COLO668 (cell line): ENCODE data around the gene TMEM203.
A peak's percentile ranks its signal among the peaks of the same experiment; 100 is the strongest.

Experiments used
- DNase-seq: peaks from one replicate; lab custom pipeline; 2025; ENCODE audit not compliant: unreplicated experiment; lab: John Stamatoyannopoulos, UW

Gene TMEM203

DNA sequence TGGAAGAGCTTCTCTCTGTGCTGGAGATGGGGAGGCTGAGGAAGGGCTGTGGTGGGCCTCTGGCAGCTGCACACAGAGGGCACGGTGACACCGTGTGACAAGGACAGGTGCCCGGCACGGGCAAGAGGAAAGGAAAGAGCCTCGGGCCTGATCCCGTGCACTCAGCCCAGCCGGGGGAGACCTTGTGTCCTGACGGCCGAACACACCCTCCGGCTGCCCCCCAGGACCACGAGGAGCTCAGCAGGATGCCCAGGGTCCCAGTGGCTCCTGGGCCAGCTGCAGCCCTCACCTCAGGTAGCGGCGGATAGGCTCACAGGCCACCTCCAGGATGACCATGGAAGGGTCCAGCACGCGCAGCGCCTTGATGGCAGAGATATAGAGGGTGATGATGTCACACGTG lies 22.6 kb downstream of the TMEM203 start:
- DNase-seq = no peak

DNA sequence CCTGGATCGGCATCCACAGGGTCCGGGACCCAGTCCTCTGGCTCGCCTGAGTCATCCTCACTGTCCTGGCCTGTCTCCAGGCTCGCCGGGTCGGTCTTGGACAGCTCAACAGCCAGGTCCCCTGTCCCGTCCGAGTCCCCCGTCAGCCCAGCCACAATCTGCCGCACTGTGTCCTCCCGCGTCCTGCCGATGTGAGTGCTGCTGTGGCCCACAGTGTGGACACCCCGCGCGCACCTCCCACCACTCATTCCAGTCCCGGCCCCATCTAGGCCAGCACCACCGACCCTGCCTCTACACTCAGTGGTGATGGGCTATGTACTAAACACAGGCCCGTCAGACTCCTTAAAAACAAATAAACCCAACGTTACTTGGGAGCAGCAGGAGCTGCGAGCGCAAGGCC lies 23.8 kb downstream of the TMEM203 start:
- DNase-seq = no peak

DNA sequence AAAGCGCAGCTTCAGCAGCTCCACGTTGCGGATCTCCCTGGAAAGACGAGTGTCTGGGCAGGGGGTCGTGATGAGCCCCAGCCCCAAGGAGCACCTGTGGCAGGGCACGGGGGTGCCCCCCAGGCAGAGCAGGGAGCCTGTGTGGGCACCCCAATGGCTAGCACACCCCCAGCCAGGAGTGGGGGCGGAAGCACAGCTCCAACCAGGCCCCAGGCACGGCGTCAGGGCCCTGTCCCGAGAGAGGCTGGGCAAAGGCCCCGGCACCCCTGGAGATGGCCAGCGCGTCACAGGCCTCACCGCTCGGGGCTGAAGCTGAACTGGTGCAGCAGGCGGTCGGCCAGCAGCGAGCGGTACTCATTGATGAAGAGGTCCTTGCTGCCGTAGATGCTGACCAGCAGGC lies 25.0 kb downstream of the TMEM203 start:
- DNase-seq = no peak

DNA sequence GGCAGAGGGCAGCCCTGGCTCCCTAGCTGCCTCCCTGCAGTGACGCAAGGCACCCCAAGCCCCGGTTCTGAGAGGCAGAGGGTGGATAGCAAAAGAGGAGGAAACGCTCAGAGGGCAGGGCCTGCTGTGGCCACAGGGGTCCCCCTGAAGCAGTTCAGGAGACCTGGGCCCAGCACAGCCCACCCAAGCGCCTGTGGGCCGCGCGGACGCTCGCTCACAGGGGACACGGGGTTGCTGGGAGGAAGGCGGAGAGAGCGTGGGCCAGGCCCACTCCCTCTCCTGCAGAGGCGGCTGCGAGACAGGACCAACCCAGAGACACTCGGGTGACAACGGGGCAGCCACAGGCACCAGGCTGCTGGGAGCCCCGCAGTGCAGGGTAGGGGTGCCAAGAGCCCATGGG lies 25.7 kb downstream of the TMEM203 start:
- DNase-seq = no peak

DNA sequence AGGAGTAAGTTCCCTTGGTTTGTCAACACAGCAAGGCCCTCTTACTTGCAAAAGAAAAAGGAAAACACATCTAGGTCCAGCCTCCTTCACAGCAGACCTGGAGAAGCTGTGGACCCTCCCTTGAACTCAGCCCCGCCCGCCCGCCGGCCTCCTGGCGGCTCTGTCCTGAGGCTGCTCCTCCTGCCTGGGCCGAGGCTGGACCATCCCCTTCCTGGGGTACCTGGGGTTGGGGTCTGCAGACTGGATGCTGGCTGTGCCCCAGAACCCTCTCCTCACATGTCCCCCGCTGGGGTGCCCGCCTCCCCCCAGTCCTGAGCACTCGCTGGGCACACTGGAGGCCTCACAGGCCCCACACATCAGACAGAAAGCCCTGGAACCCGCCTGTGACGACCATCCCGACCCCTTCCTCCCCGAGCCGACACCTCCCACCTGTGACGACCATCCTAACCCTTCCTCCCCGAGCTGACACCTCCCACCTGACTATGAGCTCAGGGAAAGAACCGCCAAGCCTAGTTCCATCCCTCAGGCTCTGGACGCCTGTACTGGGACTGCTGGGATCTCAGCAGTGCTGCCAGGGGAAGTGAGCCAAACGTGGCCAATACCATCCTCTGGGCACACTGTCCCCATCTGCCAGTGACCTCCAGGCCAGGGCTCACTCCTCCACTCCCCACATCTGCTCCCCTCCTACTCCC lies 26.4 kb downstream of the TMEM203 start:
- DNase-seq = no peak

DNA sequence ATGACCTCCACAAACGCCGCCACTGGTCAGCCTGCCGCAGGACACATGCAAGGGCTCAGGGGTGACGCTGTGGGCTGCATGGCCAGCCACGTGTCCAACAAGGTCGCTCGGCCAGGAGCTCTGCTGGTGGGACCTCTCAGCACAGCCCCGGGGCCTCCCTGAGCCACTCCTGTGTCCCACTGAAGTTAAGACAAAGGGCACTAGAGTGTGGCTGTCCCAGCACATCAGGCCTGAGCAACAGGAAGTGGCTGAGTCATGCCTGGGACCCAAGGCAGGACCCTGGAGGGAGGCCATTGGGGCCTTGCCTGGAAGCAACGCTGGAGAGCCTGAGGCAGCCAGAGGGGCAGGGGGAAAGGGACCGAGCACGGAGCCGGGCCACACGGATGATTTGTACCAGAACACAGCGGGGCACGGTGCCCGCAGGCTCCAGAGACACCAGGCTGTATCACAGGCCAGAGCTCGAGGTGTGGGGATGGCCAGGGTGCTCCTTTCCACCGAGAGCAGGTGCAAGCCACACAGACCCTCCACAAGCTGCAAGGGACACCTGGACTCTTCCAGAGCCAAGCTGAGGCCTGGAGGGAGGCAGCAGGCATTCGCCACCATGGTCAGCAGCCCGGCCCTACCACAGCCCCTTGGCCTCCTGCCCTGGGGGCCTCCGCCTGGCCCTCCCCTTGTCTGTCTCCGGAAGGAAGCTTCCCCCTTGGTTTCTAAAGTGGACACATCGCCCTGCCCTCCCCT lies 27.1 kb downstream of the TMEM203 start:
- no peak for DNase-seq

DNA sequence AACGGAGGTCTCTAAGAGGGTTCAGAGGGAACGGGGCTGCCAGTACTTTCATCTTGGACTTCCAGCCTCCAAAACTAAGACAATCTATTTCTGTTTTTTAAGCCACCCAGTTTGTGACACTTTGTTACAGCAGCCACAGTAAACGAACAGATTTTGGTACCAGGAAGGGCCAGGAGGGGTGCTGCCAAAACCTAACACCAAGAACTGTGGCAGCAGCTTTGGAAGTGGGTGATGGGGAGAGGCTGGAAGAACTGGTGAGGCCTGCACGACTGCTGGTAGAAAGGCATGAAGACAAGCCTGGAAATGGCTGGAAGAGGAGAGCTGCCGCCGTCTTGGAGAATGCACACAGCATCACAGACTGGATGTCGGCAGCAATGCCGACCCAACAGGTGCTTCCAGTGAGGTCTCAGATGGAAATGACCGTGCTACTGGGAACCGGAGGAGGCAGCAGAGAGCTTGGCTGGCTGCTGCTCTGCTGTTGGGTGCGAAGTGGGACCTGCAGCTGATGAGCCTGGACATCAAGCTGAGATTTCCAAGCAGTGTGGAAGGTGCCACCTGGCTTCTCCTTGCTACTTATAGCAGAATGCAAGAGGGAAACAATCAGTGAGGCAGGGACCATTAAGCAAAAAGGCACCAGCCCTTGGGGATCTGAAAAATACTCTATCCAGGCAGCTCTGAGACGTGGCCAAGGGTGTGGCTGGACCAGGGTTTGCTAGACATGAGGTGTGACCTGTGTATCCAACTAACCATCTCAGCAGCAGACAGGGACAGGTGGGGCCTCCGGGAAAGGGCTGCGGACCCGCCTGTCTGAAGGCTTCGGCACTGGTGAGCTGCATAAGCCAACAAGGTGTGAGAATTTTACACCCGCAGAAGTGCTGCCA lies 28.9 kb downstream of the TMEM203 start:
- peak; percentile 52 for DNase-seq

DNA sequence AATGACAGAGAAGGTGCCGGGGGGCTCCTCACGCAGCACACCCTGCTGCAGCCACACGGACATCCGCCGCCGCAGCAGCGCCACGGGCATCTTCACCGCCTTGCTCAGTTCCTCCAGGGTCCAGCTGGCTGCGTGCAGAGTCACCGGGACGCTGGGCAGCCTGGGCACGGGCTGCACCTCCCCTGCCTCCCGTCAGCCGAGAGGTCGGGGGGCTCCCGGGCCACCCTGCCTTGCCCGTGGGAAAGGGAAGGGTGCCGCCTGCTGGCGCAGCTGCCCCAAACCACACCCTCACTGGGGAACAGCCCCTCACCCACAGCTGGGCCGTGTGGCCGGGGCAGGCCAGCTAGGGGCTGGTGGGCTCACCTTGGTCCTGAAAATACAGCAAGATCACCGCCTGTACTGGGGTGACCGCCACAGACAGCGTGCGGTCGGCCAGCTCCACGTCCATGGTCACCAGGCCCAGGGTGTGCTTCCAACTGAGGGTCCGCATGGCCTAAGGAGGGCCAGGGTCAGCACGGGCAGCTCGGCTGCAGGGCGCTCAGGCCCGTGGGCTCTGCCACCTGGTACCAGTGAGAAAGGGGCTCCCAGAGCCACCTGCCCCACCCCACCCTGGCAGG lies 30.0 kb downstream of the TMEM203 start:
- no peak for DNase-seq

DNA sequence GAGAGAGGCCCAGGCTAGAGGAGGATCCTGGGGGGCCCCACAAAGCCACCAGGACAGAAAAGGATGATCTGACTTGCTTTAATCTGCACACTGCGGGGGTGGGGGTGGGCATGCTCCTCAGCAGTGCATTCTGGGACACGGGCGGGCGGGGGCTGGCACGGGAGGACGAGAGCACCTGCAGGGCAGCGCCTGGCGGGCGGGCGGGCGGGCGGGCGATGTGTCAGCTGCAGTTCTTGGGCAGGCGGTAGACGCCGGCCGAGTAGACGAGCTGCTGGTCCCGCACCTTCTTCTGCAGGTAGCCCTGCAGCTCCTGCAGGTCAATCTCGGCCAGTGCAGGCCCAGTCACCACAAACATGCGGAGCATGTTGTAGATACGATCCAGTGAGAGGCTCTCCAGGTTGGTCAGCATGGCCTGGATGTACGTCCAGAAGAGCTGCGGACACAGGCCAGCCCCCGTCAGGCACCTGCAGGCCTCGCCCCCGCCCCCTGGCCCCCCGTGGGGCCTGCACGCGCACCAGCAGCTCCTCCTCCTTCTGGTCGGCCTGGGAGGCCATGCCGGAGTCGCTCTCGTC lies 30.6 kb downstream of the TMEM203 start:
- DNase-seq = no peak

DNA sequence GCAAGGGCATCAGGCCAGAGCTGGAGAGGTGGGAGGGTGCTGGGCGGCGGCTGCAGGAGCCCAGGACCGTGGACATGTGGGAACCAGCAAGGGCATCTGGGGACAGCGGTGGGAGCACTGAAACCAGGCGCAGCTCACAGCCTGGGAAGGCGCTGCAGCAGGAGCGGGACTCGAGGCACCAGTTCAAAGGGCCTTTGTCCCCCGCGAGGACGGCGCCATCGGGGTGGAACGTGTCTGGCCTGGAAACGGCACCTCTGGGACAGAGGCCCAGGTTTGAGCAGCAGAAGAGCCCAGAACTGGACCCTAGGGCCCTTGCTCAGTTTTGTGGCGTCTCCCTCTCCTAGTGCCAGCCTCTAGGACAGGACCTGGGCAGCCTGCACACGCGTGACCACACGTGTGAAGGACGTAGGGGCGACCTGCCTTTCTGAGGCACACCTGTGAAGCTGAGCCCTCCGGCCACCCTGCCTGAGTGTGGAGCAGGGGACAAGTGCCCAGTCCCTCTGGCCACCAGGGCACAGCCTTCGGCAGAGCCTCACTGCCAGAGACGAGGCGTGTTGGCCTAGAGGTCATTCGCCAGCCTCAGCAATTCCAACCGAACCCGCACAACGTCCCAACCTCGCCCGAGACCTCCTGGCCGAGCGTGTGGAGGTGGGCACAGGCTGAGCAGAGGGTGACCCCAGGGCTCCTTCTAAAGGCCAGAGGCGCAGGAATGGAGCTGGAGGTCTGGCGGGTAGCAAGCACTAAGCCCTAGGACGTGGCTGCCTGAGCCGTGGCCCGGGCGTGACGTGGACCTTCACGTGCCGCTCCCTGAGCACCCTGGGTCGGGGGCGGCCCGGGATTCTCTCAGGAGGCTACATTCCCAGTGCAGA lies 31.4 kb downstream of the TMEM203 start:
- DNase-seq = no peak

DNA sequence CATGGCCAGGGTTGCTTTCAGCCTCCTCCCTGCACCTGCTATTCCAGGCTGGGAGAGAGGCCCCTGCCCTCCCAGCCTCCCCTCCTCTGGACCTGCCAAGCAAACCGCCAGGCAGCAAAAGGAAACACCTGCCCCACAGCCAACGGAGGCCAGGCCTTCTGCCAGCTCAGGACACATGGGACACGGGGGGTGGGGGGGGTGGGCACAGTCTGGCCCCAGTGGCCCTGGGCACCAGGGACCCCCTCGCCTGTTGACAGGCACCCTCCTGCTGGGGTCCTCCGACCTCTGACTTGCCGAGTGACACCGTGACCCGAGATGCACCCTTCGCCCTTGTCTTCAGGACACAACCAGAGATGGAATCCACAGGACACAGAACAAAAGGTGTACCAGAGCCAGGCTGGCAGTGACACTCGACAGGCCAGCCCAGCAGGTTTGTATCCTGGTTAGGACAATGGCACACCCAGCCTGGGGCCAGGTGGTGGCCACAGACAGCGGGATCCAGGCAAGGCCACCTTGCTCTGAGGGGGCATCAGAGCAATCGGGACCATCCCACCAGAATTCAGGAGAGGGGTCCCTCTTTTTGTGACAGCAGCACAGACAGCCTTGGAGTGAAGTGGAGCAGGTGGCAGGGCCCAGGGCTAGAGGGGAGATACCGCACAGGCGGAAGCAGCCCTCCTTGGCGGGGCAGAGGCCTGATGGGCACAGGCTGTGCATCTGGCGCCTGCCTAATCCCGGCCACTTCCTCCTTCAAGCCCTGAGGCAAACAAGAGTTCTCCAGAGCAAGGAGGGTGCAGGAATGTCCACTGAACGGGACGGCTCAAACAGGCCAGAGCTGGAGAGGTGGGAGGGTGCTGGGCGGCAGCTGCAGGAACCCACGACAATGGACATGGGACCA lies 32.3 kb downstream of the TMEM203 start:
- DNase-seq = peak; percentile 73

DNA sequence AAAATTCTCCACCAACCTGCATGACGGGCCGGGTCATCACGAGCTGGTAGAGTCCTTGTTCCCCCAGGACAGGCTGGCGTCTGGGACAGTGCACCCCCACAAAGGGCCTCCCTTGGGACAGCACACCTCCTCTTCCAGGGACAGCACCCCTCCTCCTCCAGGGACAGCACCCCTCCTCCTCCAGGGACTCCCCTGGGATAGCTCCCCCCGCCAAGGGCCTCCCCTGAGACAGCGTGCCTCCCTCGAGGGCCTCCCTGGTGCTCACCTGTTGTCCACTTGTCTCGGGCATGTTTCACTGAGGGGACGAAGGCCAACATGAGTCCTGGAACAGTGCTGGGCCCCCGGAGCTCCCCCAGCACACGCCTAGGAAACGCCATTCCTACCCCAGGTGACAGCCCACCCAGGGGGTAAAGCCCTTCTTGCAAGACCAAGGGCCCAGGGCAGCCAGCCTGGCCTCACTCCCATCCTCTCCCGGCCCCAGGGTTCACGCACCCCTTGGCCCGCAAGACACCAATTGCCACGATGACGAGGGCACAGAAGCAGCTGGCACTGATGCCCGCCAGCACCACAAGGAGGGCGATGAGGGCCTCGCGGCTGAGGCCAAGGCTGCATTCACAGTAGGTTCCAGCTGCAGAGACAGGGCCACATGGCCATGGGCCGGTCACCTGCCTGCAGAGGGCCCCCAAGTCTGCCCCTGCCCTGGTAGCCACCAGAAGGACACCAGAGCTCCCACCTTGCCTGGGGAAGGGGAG lies 34.1 kb downstream of the TMEM203 start:
- no peak for DNase-seq

DNA sequence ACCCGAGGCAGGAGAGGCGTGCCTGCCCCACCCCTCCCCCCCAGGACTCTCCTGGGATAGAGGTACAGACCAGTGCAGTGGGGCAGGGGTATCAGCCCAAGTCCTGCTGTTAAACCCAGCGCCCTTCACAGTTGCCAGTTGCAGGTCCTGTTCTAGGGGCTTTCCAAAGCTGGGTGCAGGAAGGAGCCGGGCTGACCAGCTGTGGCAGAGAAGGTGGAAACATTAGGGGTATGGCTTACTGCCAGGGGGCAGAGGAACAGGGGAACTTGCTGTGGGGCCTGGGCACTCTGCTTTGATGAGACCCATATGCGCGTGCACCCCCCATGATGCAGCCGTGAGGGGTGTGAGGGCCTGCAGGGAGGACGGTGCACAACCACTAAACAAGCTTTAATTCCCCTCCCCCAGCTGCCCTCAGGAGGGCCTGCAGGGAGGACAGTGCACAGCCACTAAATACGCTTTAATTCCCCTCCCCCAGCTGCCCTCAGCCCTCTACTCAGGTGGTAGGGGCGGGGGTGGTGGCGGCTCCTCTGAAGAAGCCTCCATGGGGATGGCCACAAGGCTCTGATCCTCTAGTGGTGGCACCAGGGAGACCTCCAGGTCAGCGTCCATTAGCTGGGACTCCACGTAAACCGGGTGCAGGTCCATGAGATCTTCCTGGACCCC lies 34.8 kb downstream of the TMEM203 start:
- no peak for DNase-seq

DNA sequence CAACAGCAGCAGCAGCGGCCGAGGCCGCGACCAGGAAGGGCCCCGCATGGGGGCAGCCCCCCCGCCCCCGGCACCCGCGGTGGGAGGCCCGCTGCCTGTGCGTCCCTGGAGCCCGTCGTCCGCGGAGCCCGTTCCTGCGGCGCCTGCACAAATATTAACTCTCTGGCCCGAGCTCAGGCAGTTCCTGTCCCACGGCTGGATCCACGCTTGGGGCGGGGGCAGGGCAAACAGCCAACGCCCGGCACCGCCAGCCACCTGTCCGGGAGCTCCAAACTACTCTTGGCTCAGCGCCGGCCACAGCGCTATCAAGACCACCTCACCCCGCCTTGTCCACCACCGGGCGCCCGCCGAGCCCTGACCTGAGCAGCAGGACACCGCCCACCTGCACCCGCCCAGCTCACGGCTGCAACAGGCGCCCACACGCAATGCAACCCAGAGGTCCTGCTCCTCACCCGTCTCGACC lies 35.5 kb downstream of the TMEM203 start, which contains the start of gene LRRC26:
Gene LRRC26 (minus strand): TSS at position 156 of the 463 bp plus-strand sequence. CDS start 108 bp downstream, at position 48.
- no peak for DNase-seq

DNA sequence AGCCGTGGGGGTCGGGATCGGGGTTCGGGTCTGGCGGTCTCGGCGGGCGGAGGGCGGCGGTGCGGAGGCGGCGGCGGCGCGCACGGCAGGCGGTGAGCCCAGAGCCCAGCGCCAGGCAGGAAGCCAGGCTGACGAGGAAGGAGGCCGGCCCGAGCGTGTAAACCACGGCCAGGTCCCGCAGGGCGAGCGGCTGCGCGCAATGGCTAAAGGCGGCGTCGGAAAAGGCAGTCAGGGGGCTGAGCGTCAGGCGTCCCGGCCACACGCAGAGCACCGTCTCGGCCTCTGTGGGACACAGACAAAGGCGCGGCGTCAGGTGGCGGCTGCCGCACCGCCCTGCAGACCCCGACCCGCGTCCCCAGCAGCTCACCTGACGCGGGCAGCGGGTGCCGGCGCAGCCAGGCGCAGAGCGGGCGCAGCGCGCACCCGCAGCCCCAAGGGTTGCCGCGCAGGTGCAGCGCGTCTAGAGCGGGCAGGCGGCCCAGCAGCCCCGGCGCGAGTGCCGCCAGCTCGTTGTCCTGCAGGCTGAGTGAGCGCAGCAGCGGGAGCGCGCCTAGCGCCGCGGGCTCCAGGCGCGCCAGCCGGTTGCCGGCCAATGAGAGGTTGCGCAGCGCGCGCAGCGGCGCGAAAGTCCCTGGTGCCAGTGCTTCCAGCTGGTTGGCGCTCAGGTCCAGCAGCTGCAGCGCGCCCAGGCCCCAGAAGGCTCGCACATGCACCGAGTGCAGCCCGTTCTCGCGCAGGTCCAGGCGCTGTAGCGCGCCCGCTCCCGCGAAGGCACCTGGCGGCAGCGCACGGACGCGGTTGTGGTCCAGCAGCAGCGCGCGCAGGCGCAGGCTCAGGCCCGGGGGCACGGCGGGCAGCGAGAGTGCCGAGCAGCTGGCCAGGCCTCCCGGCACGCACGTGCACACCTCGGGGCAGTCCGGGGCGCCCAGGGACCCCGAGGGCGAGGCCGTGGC lies 36.3 kb downstream of the TMEM203 start:
- DNase-seq = peak; percentile 95

DNA sequence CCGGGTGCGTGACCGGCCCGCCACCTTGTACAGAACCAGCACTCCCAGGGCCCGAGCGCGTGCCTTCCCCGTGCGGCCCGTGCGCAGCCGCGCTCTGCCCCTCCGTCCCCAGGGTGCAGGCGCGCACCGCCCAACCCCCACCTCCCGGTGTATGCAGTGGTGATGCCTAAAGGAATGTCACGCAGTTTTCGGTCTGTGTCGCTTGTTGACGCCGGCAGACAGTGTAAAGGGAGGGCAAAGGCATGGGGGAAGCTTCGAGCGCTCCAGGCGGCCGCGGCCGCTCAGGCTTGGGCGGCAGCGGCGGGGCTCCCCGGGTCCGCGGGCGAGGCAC lies 36.9 kb downstream of the TMEM203 start:
- peak; percentile 60 for DNase-seq
